ENCODE data around the gene CD74.

CD74 gene

GRCh38 chr5:150357326-150358260 lies 55.1 kb downstream of the CD74 start, which contains the start of gene TCOF1:
Gene TCOF1 (plus strand): TSS chr5:150357697. CDS start chr5:150357747, 50 bp downstream.
- DNase-seq = peak; percentile 92 to 97 (median 94)

- no peak for DNase-seq
Observed at GRCh38 chr5:150356575-150357294, 56.0 kb downstream of the CD74 start.

- no peak for DNase-seq
Observed at GRCh38 chr5:150355791-150356190, 56.9 kb downstream of the CD74 start.

- no peak for DNase-seq
Observed at GRCh38 chr5:150353032-150353675, 59.6 kb downstream of the CD74 start.

- DNase-seq = no peak
Observed at GRCh38 chr5:150352244-150353031, 60.3 kb downstream of the CD74 start.
